LNCAP (cell line): ENCODE results near the gene ZC3H11A.

Experiments used
- CTCF ChIP-seq: fragments of 450-650 bp; IDR thresholded peaks from 2 replicates; pipeline ENCODE4 v1.5.1; 2017; ENCODE audit warnings: mild to moderate bottlenecking

Gene ZC3H11A

GRCh38 chr1:203777596-203777995 is 17.8 kb upstream of the ZC3H11A start:
- no peak for TF ChIP-seq CTCF

GRCh38 chr1:203778146-203778545 is 17.3 kb upstream of the ZC3H11A start:
- TF ChIP-seq CTCF, result no peak

DNA sequence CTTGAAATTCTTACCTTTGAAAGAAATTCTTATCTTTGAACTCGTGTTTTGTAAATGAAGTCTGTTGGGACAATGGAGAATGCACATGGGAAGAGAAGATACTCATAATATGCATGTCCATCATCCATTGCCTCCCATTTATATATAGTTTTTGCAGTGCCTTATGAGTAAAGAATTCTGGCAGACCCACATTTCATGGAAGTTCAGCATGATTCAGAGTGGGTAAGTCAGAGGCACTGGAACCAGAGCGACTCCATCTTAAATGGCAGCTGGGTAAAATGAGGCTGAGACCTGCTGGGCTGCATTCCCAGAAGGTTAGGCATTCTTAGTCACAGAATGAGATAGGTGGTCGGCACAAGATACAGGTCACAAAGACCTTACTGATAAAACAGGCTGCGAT is 16.6 kb upstream of the ZC3H11A start:
- TF ChIP-seq CTCF, result no peak

GRCh38 chr1:203781962-203782361 is 13.5 kb upstream of the ZC3H11A start:
- no peak for TF ChIP-seq CTCF

- TF ChIP-seq CTCF, result no peak
Observed at GRCh38 chr1:203789966-203790365, 5.5 kb upstream of the ZC3H11A start.

DNA sequence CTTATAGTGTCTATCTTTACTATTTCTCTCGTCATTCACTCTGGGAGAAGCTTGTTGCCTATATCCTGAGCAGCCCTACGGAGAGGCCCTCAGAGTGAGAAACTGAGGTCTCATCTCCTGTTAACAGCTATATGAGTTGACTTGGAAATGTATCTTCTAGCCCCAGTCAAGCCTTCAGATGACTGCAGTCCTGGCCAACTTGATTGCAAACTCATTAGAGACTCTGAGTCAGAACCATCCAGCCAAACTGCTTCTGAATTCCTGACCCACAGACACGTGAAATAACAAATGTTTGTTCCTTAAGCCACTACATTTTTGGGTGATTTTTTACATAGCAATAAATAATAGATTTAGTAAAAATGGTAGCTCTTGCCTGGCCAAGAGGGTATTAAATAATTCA is 3.9 kb upstream of the ZC3H11A start:
- TF ChIP-seq CTCF, result no peak

DNA sequence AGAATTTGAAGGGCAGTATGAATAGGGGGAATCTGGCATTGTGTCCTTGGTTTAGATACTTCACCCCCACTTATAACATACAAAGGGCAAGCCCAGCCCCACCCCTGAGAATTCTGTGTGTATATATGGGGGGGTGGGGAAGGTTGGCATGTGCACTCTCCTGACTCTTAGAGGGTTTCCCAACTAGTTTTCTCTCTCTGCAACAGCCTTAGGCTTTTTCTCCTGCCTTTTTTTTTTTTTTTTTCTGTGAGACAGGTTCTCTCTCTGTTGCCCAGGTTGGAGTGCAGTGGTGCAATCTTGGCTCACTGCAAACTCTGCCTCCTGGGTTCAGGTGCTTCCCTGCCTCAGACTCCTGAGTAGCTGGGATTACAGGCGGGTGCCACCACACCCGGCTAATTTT is 2.9 kb upstream of the ZC3H11A start:
- no peak for TF ChIP-seq CTCF

DNA sequence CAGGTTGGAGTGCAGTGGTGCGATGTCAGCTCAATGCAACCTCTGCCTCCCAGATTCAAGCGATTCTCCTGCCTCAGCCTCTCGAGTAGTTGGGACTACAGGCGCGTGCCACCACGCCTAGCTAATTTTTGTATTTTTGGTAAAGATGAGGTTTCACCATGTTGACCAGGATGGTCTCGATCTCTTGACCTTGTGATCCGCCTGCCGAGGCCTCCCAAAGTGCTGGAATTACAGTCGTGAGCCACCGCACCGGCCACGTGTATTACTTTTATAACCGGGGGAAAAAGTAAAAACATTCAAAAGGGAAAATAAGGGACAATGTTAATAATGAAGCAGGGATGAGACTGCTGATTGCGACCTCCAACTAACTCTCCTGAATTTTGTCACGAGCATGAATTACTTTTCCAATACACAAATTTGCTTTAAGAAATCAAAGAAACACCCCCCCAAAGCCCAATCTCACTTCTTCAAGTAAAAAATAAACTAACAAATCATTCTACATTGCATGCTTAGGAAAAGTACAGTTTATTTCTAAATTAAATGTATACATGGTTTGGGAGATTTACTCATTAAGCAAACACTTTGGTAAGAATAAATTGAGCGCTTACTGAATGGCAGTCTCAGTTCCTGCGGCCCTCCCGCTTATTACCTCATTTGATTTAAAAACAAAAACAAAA is 521 bp upstream of the ZC3H11A start:
- TF ChIP-seq CTCF, result no peak
